ENCODE measurements around the gene AGER. TPM values are rescaled to one million over a fixed set of nuclear protein-coding genes. Genes with fewer than 3 reads are reported as not detected.
A peak's percentile ranks its signal among the peaks of the same experiment; 100 is the strongest.

The AGER gene
- total and polyA plus RNA-seq, 2 of the 4 experiments (the other 2 are of a cell fraction): 0.18 to 4.2 TPM

DNA sequence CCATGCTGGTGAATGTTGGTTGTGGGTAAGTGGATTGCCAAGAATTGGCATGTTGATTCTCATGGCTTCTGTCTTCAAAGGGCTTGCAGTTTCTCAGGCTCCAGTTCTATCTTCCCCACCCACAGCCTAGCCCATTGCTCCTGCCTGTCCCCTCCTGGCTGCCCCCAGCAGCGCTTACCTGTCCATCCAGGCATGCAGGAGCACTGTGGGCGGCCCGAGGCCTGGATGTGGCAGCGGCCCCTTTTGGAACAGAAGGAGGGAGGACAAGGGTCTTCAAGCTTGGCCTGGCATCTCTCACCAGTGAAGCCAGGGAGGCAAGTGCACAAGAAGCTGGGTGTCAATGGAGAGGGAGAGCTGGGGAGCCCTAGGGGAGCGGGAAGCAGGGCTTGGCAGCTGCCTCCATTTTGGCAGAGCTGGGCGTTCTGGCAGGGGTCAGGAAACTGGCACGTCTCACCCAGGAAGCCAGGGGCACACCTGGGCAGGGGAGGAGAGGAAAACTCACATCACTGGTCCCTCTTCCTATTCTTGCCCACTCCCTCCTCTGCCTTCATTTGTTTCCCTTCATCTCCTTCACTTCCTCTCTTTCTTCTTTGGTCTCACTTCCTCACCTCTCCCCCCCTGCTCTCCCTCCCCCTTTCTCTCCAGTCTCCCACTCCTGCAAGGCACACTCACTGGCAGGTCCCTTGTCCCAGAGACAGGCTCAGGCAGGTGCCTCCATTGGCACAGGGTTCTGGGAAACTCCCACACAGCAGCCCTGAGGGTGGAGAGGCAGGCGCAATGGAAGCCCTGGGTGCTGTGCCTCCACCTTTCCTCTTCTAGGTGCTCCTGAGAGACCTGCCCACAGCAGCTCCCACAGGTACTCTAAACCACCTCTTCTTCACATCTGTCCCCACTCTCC lies 38.5 kb upstream of the AGER start:
- in situ Hi-C loops (cut with MboI; ENCODE audit: low sequenced_read_pairs) (no loop called here), intact Hi-C loops (cut with micrococcal nuclease) (no loop called here), dilution Hi-C loops (cut with HindIII; ENCODE audit: low sequenced_read_pairs, unreplicated experiment) (no loop called here)
- no peak overlapping the region for H2AK5ac ChIP-seq (ENCODE audit: low read depth, low read length)
- no peak overlapping the region for H3K4me3 ChIP-seq (ENCODE audit: insufficient read depth, low read depth, low read length)
- H2BK15ac ChIP-seq (ENCODE audit: low read depth, low read length): no peak overlapping the region
- no peak for DNase-seq
- no peak overlapping the region for H4K8ac ChIP-seq (ENCODE audit: low read depth in 2 of 2, low read length in 2 of 2)
- no peak overlapping the region for H2AK9ac ChIP-seq (replicated peaks; ENCODE audit: low read depth, low read length, poor library complexity)
- no peaks in the 10 kb centered on the region for H4K20me1 ChIP-seq (ENCODE audit: insufficient read depth, low read length)
- peaks cover 40% of the 10 kb centered on the region for H3K27me3 ChIP-seq (ENCODE audit: control insufficient read depth, insufficient read depth, low read length)
- H3K4me1 ChIP-seq (ENCODE audit: control insufficient read depth, insufficient read depth, low read length): no peaks in the 10 kb centered on the region
- no peak overlapping the region for H3K56ac ChIP-seq (ENCODE audit: extremely low read depth, insufficient read depth, low read length)
- TF ChIP-seq FOS (IDR thresholded peaks at IDR 0.05; ENCODE audit: low read depth, low read length) (no peak), MXI1 (IDR thresholded peaks at IDR 0.05; ENCODE audit: borderline replicate concordance, low read depth, low read length) (no peak), MAZ (IDR thresholded peaks at IDR 0.05; ENCODE audit: borderline replicate concordance, low read depth, low read length) (no peak), BHLHE40 (IDR thresholded peaks at IDR 0.05; ENCODE audit: low read depth, low read length) (no peak), NFE2L2 (IDR thresholded peaks at IDR 0.05; ENCODE audit: low read depth, low read length) (no peak), RAD21 (IDR thresholded peaks at IDR 0.05; ENCODE audit: low read length) (no peak), RFX5 (IDR thresholded peaks at IDR 0.05; ENCODE audit: low read depth, low read length) (no peak), RCOR1 (IDR thresholded peaks at IDR 0.05; ENCODE audit: insufficient replicate concordance, low read length) (no peak), SMC3 (IDR thresholded peaks at IDR 0.05; ENCODE audit: low read depth, low read length) (no peak)
- TF ChIP-seq, protein P1, sequence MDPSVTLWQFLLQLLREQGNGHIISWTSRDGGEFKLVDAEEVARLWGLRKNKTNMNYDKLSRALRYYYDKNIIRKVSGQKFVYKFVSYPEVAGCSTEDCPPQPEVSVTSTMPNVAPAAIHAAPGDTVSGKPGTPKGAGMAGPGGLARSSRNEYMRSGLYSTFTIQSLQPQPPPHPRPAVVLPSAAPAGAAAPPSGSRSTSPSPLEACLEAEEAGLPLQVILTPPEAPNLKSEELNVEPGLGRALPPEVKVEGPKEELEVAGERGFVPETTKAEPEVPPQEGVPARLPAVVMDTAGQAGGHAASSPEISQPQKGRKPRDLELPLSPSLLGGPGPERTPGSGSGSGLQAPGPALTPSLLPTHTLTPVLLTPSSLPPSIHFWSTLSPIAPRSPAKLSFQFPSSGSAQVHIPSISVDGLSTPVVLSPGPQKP (IDR thresholded peaks at IDR 0.05; ENCODE audit: borderline replicate concordance, low read depth, low read length): no peak
- ATAC-seq (ENCODE audit: low read depth): no peak
- H3K36me3 ChIP-seq (ENCODE audit: control insufficient read depth, insufficient read depth, low read length): no peaks in the 10 kb centered on the region
- H3K79me1 ChIP-seq (ENCODE audit: low read depth in 1 of 2, low read length in 2 of 2): no peaks in the 10 kb centered on the region
- no TSS peak for BruUV-seq (replicated peaks)
- no peak overlapping the region for H2BK5ac ChIP-seq (ENCODE audit: low read depth, low read length, poor library complexity, severe bottlenecking)
- no peak overlapping the region for H3K14ac ChIP-seq (replicated peaks; ENCODE audit: low read depth, low read length)
- WGBS, 2 experiments (ENCODE audit: extremely low coverage in 2 of 2, insufficient read length in 1 of 2): no CpG with 5 or more reads among the region's 8 CpGs
- H3K9me1 ChIP-seq (ENCODE audit: insufficient read depth, low read length): no peaks in the 10 kb centered on the region
- H3K4me2 ChIP-seq (ENCODE audit: low read depth, low read length): no peak overlapping the region
- no peaks in the 10 kb centered on the region for H3K9me3 ChIP-seq (ENCODE audit: control insufficient read depth, insufficient read depth, low read length)
- CTCF ChIA-PET: no interaction called here
- no peak overlapping the region for H3K9ac ChIP-seq (ENCODE audit: low read depth, low read length)
- H3K23ac ChIP-seq (ENCODE audit: low read depth, low read length): no peak overlapping the region
- no peak overlapping the region for H2BK120ac ChIP-seq (ENCODE audit: low read depth, low read length)
- POLR2A ChIA-PET (ENCODE audit: unreplicated experiment): no interaction called here
- H2BK20ac ChIP-seq (ENCODE audit: low read depth, low read length): no peak overlapping the region
- peak overlapping the region; percentile 21 for H2AFZ ChIP-seq (replicated peaks; ENCODE audit: low read length, poor library complexity)
- H4K91ac ChIP-seq (ENCODE audit: insufficient read depth, low read depth, low read length): no peak overlapping the region
- H3K18ac ChIP-seq (ENCODE audit: low read depth, low read length): no peak overlapping the region
- no peak overlapping the region for H4K5ac ChIP-seq (ENCODE audit: low read depth, low read length)
- no peak overlapping the region for H3K4ac ChIP-seq (ENCODE audit: low read depth, low read length)
- no peak overlapping the region for H3K27ac ChIP-seq (ENCODE audit: insufficient read depth, low read length)

Data from IMR-90 (cell line).